Fibroblast of lung (primary cell): ENCODE results near the gene DIP2C. TPM values are rescaled to one million over a fixed set of nuclear protein-coding genes. Genes with fewer than 3 reads are reported as not detected.

Experiments
- DNase-seq, 2 donors: peaks; one replicate each; pipeline versions ENCODE4 v3.0.0 to v3.0.0-alpha.2; 2010; ENCODE audit warnings: low read depth in 2 of 2
- H2AFZ ChIP-seq: 2 replicates; pipeline ENCODE4 v1.5.1; 2012; ENCODE audit warnings: low read length, control low read depth, inconsistent platforms
- H3K27ac ChIP-seq: 2 replicates; pipeline ENCODE4 v1.5.1; 2011; ENCODE audit warnings: low read length, control low read depth; ENCODE audit not compliant: insufficient read depth
- H3K27me3 ChIP-seq: 2 replicates; pipeline ENCODE4 v1.5.1; 2011; ENCODE audit warnings: mild to moderate bottlenecking, low read length; ENCODE audit not compliant: control insufficient read depth, insufficient read depth
- H3K36me3 ChIP-seq: 2 replicates; pipeline ENCODE4 v1.5.1; 2011; ENCODE audit warnings: low read length; ENCODE audit not compliant: control insufficient read depth, insufficient read depth
- H3K4me1 ChIP-seq: 2 replicates; pipeline ENCODE4 v1.5.1; 2011; ENCODE audit warnings: low read length; ENCODE audit not compliant: control insufficient read depth, insufficient read depth; ENCODE audit errors: extremely low read depth
- H3K4me2 ChIP-seq: 2 replicates; pipeline ENCODE4 v1.5.1; 2011; ENCODE audit warnings: low read length, control low read depth; ENCODE audit not compliant: insufficient read depth; ENCODE audit errors: extremely low read depth
- H3K4me3 ChIP-seq, 4 experiments: fragments of 200-600 bp in 1 of 4; sonication (generic) in 1 of 4; replicated peaks in 1 of 4; 2 replicates each; pipeline ENCODE4 v1.5.1; 2011 to 2016; ENCODE audit warnings: low read length in 4 of 4, low read depth in 3 of 4, mild to moderate bottlenecking in 3 of 4, control low read depth in 2 of 4, inconsistent platforms in 1 of 4, mixed read lengths in 1 of 4; ENCODE audit not compliant: insufficient read depth in 1 of 4; ENCODE audit errors: control extremely low read depth in 1 of 4
- H3K79me2 ChIP-seq: 2 replicates; pipeline ENCODE4 v1.5.1; 2012; ENCODE audit warnings: mild to moderate bottlenecking, low read length, inconsistent platforms; ENCODE audit not compliant: control insufficient read depth, insufficient read depth
- H3K9ac ChIP-seq: 2 replicates; pipeline ENCODE4 v1.5.1; 2011; ENCODE audit warnings: mild to moderate bottlenecking, low read length, control low read depth; ENCODE audit not compliant: insufficient read depth
- H3K9me3 ChIP-seq: 2 replicates; pipeline ENCODE4 v1.5.1; 2012; ENCODE audit warnings: low read depth, low read length; ENCODE audit not compliant: control insufficient read depth, insufficient read depth
- H4K20me1 ChIP-seq: 2 replicates; pipeline ENCODE4 v1.5.1; 2011; ENCODE audit warnings: low read length; ENCODE audit not compliant: control insufficient read depth, insufficient read depth; ENCODE audit errors: extremely low read depth
- EZH2 ChIP-seq: IDR thresholded peaks from 2 replicates; pipeline ENCODE4 v1.5.1; 2012; ENCODE audit warnings: low read length, control low read depth, mild to moderate bottlenecking; ENCODE audit errors: missing control alignments
- polyA plus RNA-seq, 2 donors: library from polyadenylated mRNA; depleted of rRNA in 1 of 2; stranded (reverse) in 1 of 2; unstranded in 1 of 2; fragments of >200 nt; gene quantifications; 2 replicates each; pipeline ENCODE4 v1.2.1, GENCODE V29; 2011 to 2012; ENCODE audit warnings: missing spikeins in 1 of 2
- total RNA-seq: library from RNA; depleted of rRNA; stranded (reverse); fragments of >200 nt; gene quantifications from 2 replicates; pipeline ENCODE4 v1.2.1, GENCODE V29; 2014
- TF ChIP-seq, protein P1 (sequence below), 2 donors: IDR thresholded peaks in 1 of 2; conservative IDR thresholded peaks in 1 of 2; 1 replicate in 1 of 2; 2 replicates in 1 of 2; pipeline ENCODE4 v1.5.1; 2011 to 2012; ENCODE audit warnings: low read length in 2 of 2, control low read depth in 1 of 2, inconsistent platforms in 1 of 2, low read depth in 1 of 2, mild to moderate bottlenecking in 1 of 2

DIP2C gene
- total and polyA plus RNA-seq, 2 donors (not counting 1 experiment from before 2014, with no cell fraction given) = 10.7 to 18.3 TPM

- Histone ChIP-seq H2AFZ (no peak overlapping the region), H3K27ac (no peak overlapping the region), H3K9ac (no peak overlapping the region), H3K9me3 (no peaks in the 10 kb centered on the region), H3K27me3 (peaks cover 17% of the 10 kb centered on the region), H3K79me2 (no peaks in the 10 kb centered on the region), H4K20me1 (no peaks in the 10 kb centered on the region), H3K36me3 (no peaks in the 10 kb centered on the region), H3K4me1 (no peaks in the 10 kb centered on the region), H3K4me3 (no peak overlapping the region), H3K4me2 (no peak overlapping the region)
- TF ChIP-seq, protein P1, sequence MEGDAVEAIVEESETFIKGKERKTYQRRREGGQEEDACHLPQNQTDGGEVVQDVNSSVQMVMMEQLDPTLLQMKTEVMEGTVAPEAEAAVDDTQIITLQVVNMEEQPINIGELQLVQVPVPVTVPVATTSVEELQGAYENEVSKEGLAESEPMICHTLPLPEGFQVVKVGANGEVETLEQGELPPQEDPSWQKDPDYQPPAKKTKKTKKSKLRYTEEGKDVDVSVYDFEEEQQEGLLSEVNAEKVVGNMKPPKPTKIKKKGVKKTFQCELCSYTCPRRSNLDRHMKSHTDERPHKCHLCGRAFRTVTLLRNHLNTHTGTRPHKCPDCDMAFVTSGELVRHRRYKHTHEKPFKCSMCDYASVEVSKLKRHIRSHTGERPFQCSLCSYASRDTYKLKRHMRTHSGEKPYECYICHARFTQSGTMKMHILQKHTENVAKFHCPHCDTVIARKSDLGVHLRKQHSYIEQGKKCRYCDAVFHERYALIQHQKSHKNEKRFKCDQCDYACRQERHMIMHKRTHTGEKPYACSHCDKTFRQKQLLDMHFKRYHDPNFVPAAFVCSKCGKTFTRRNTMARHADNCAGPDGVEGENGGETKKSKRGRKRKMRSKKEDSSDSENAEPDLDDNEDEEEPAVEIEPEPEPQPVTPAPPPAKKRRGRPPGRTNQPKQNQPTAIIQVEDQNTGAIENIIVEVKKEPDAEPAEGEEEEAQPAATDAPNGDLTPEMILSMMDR (conservative IDR thresholded peaks at IDR 0.05 in 1 of 2, IDR thresholded peaks at IDR 0.05 in 1 of 2; ENCODE audit: low read depth in 1 of 2, low read length in 2 of 2) = no peak
- TF ChIP-seq EZH2 = no peak
- DNase-seq = no peak
These were observed 7.8 kb upstream of the DIP2C start for GRCh38 chr10:697097-697875.

GRCh38 chr10:695396-695795 lies 5.9 kb upstream of the DIP2C start:
- no peak for TF ChIP-seq EZH2
- TF ChIP-seq, protein P1 (conservative IDR thresholded peaks at IDR 0.05 in 1 of 2, IDR thresholded peaks at IDR 0.05 in 1 of 2; ENCODE audit: low read depth in 1 of 2, low read length in 2 of 2) = no peak
- no peak for DNase-seq
- Histone ChIP-seq H3K4me1 (no peaks in the 10 kb centered on the region), H3K36me3 (no peaks in the 10 kb centered on the region), H3K27ac (no peak overlapping the region), H3K4me2 (no peak overlapping the region), H2AFZ (no peak overlapping the region), H3K9ac (no peak overlapping the region), H3K9me3 (no peaks in the 10 kb centered on the region), H3K4me3 (no peak overlapping the region), H4K20me1 (no peaks in the 10 kb centered on the region), H3K27me3 (peaks cover 14% of the 10 kb centered on the region), H3K79me2 (no peaks in the 10 kb centered on the region)

DNA sequence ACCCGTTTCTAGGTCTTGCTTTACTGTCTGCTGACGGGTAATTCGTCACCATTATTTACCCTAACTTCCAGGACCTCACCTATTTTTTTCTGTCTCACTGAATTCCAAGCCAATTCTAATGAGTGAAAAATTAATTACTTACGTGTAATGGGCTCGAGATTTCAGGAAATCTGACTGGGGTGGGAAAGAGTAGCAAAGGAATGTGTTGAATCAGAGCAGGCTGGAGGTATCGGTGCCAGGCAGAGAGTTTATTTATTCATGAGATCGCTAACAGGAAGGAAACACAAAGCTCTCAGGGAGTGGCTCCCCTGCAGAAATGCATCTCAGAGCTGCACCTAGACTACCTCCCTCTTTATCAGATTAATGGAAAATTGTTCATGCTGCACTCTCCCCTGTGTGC lies 4.0 kb upstream of the DIP2C start:
- TF ChIP-seq, protein P1 (conservative IDR thresholded peaks at IDR 0.05 in 1 of 2, IDR thresholded peaks at IDR 0.05 in 1 of 2; ENCODE audit: low read depth in 1 of 2, low read length in 2 of 2) = no peak
- H3K27me3 ChIP-seq = no peaks in the 10 kb centered on the region
- H3K27ac ChIP-seq = no peak overlapping the region
- H3K4me1 ChIP-seq = no peaks in the 10 kb centered on the region
- no peak overlapping the region for H3K9ac ChIP-seq
- H4K20me1 ChIP-seq = no peaks in the 10 kb centered on the region
- no peak overlapping the region for H2AFZ ChIP-seq
- no peak overlapping the region for H3K4me3 ChIP-seq
- no peaks in the 10 kb centered on the region for H3K36me3 ChIP-seq
- H3K4me2 ChIP-seq = peak overlapping the region; percentile 8
- peak; percentile 9 to 69 for DNase-seq
- H3K9me3 ChIP-seq = no peaks in the 10 kb centered on the region
- peaks cover 3% of the 10 kb centered on the region for H3K79me2 ChIP-seq
